ENCODE results near the gene TMEM178B.

- no peak for TF ChIP-seq CTCF (IDR thresholded peaks at IDR 0.05)
- no peak for TF ChIP-seq POLR2A (IDR thresholded peaks at IDR 0.05)
Measured at GRCh38 chr7:141234335-141235105, 160.7 kb downstream of the TMEM178B start.

Measured in lower leg skin (tissue), 3 donors.